Ramos (cell line): ENCODE measurements around the gene PTGER3.

ENCODE experiments used
- in situ Hi-C: fragments of 300-500 bp; cut with MboI; formaldehyde crosslinking; loops from one replicate; pipeline ENCODE4 v1.14.3; 2022; ENCODE audit warnings: low sequenced_read_pairs; ENCODE audit not compliant: unreplicated experiment

PTGER3 gene

DNA sequence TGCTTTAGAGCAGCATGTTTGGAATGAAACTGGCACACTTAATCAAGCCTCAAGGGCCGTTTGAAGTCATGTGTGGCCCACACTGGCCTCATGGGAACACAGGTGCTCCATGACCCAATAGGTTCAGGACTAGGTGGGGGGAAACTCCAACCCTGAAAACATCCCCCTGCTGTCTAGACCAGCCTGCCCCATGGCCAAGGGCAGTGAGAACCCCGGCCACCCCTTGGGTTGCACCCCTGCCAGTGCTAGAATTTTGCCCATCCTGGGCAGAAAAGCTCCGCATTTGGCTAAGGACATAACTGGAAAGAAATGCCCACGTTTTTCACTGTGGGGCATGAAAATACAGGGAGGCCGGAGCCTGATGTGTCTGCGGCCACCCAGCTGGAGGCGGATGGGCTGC is 6.1 kb upstream of the PTGER3 start:
- in situ Hi-C loops = no loop called here

DNA sequence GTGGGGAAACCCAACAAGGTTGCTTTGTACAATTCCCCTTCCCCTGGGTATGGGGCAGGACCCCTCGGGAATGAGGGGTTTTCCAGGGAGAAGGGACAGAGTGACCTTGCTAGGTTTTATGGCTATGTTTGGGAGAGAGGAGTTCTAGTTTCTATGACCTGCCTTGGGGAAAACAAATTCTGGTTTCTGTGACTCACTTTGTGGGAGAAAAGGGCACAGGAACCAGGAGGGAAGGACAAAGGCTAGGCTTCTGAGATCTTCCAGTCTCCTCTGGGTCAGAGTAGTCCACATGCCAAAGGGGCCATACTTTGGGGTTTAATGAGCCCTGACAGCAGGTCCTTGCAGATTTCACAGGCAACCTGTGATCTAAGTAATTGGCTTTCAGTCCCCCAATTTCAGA is 5.5 kb upstream of the PTGER3 start:
- in situ Hi-C loops = no loop called here

DNA sequence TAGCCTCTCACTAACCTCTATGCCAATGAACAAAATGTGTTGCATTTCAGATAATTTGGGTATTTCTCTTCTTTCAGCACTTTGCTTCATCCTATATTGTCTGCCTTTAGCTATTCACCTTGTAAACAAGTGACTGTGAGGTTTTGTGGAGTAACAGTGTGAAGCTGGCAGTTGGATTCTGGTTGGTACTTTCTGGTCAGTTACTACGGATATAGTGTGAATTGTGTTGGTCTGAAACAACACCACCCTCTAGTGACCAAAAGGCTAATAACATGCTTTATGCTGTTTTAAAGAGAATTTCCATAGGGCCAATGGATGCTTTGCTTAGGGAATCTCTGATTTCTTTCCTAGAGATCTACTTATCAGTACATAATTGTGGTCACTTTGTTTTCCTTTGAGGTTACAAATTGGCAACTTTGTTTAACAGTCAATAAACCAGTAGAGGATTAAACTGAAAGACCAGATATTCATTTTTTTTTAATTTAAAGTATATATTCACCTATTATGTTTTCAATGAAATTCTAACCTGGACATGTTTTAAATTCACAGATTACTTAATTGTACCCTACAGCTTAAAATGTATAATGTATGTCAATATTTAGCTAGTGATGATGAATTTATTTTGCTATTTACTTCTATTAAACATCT is 2.5 kb upstream of the PTGER3 start:
- in situ Hi-C loops = loop anchor here (10.0 kb wide), 2 partner anchors 365 to 525 kb away; no protein-coding TSS in a partner anchor

DNA sequence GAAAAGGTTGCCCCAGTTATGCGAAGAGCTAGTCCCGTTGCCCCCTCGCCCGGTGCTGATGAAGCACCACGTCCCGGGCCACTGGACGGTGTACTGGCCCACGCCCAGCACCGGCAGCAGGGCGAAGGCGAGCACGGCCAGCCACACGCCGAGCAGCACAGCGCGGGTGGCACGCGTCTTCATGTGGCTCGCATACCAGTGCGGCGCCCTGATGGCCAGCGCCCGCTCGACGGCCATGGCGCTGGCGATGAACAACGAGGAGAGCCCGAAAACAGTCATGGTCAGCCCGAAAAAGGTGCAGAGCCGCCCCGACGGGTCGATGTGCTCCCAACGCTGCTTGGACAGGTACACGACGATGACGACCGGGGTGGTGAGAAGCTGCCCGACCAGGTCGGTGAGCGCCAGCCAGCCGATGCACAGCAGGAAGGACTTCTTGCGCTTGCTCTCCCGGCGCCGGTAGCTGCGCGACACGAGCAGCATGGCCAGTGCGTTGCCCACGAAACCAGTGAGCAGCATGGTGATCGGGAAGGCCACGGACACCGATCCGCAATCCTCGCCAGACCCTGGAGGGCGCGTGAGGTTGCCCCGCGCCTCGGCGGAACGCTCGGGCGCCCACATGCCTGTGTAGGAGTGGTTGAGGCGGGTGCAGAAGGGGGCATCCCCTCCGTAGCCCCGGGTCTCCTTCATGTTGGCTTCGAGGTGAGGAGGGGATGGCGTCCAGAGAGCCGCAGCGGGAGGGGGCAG is 553 bp downstream of the PTGER3 start:
- in situ Hi-C loops = loop anchor here (10.0 kb wide), 2 partner anchors 362 to 522 kb away; no protein-coding TSS in a partner anchor

DNA sequence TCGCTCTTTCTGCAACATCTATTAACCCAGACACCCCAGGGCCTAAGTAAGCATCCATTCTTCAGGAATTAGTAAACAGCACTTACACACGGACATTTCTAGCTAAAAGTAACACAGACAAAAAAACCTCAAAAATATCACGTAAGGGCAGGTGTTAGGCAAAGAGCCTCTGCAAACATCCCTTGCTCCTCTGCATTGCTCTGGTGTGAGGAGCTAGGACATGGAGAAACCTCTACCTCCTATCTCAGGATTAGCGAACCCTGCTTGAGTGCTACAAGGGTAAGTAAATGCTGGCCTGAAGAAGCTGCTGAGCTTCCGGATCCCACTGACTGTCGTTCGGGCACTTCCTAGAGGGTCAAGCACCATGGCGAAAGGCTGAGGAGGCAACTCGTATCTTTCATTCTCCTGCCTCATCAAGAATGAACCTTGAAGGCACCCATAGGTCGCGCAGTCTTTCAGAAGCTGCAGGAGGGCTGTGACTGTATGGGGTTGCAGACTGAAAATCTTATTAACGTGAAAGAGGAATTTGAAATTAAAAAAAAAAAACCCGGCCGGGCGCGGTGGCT is 2.1 kb downstream of the PTGER3 start:
- in situ Hi-C loops = loop anchor here (10.0 kb wide), 2 partner anchors 361 to 521 kb away; no protein-coding TSS in a partner anchor

DNA sequence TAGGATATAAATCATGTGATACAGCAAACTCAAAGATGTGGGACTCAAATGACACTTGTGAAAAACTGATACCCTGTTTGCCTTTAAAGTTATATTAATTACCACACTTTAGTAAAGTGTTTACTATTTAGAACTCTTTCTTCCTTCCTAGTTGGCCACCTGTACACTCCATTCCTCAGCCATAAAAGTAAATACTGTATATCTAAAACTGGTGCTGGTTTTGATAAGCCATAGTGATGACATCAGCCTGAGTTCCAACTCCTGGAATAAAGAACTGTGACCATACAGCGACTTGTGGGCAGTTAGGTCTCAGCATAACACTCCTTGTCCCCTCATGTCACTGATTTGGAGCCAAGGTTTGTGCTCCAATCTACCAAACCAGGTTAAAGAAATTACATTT is 2.8 kb downstream of the PTGER3 start:
- in situ Hi-C loops = loop anchor here (10.0 kb wide), 2 partner anchors 360 to 520 kb away; no protein-coding TSS in a partner anchor

DNA sequence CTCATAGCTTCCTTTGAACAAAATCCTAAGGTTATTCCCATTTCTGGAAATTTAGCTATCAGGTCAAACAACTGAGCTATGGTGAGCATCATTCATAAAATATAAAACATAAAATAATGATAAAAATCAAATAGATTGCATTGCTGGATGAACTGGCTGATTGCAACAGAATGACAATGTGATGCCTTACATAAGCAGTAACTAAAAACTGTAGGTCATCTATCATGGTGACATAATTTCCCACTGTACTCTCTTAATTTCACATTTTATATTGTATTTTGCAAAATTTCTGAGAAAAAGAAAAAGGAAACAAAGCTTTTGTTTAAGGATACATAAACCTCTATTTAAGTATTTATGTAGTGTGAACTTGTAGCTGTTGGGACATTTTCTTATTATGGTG is 4.6 kb downstream of the PTGER3 start:
- in situ Hi-C loops = loop anchor here (10.0 kb wide), 2 partner anchors 358 to 518 kb away; no protein-coding TSS in a partner anchor

DNA sequence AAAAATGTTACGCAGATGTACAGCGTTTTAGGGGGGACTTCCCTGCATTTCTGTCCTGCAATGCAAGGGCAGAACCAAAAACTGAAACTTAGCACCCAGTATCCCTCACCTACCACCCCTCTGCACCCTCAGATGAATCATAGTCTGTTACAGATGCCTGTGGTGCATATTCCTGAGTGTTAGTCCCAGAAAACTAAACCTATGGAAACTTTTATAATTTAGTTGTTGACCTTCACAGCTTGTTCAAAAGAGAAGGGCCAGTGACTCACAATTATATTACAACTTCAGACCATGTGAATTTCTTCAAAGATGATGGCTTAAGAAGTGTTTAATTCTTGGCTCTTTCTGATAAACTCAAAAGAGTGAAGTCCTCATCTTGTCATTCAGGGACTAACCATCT is 5.8 kb downstream of the PTGER3 start:
- in situ Hi-C loops = loop anchor here (10.0 kb wide), 2 partner anchors 357 to 517 kb away; no protein-coding TSS in a partner anchor

DNA sequence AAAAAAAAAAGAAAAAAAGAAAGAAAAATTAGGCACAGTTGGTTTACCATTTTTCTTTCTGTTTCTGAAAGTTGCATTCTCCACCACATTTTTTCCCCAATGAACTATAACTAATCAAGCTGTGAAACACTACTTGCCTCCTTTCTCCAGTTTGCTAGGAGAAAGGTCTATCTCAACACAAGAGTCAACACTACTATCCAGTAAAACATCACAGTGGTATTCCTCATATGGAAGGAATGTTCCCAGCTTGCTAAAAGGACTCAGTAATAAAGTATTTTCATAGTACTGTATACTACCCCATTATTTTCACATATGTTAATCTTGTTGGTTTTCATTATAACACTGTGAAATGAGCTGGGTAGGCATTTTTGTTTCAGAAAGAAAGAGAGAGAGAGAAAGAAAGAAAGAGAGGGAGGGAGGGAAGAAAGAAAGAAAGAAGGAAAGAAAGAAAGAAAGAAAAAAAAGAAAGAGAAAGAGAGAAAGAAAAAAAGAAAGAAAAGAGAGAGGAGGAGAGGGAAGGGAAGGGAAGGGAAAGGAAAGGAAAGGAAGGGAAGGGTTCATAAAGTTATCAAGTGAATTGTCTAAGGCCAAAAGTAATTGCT is 7.9 kb downstream of the PTGER3 start:
- in situ Hi-C loops = loop anchor here (10.0 kb wide), 2 partner anchors 355 to 515 kb away; no protein-coding TSS in a partner anchor

DNA sequence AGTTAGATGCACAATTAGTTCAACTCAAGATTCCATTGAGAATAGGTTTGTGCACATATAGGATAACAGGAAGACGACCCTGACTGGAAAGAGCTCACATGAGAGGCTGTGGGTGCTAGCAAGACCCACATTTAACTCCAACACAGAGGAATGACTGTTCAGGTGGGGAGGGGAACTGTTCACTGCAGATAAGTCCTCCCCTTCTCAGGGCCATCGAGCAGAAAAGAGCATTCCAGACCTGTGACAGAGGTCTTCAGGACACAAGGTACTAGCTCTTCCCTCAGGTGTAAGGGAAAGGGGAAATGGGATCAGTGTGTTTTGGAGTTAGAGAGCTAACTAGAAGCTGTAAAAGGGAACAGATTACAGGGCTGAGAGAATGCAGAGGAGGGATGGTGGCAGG is 8.7 kb downstream of the PTGER3 start:
- in situ Hi-C loops = no loop called here

DNA sequence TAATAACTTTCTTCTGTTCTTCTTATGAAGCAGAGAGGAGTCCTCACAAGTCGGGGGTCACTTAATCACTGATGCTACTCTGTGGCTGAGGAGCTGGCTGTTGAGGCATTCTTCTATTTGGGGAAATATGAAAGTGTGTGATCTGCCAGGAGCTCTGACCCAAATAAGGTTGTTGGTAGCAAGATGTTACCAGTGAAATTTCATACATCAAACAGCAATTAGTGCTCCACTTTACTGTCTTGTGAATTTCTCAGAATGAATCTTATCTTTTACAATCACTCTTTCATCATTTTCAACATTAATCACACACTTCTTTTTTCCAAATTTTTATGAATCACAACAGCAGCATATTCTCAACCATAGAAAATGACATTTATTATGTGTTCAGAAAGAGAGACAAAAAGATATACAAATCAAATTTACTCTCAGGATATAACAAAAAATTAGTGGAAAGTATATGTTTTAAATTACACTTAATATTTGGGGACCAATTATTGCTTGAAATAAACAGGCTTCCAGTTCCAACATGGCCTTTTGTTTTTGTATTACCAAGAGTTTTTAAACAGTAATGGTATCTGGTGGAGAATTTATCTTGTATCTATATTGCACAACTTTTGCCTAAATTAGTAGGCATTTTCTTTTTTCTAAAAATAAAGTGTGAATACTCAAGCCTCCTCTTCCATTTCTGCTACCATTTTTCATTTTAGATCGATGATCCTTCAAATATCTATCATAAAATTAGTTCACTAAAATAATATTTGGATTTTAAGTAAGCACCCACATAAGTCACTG is 9.6 kb downstream of the PTGER3 start:
- in situ Hi-C loops = no loop called here

DNA sequence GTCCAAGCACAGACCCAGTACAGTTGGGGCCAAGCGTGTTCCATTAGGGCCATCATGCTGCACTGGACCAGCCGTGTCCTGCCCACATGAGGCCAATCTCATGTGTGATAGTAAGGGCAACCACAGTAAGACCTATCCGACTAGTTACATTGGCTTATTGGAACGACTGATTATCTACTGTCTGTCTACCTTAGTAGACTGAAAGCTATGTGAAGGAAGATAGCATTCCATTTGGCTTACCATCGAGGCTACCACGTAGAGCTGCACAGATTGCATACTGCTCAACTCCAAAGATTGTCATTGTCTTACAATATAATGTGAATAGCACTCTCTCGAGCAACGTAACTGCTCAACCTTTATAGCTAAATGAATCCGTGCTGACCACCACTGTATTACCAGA is 10.6 kb downstream of the PTGER3 start:
- in situ Hi-C loops = no loop called here

DNA sequence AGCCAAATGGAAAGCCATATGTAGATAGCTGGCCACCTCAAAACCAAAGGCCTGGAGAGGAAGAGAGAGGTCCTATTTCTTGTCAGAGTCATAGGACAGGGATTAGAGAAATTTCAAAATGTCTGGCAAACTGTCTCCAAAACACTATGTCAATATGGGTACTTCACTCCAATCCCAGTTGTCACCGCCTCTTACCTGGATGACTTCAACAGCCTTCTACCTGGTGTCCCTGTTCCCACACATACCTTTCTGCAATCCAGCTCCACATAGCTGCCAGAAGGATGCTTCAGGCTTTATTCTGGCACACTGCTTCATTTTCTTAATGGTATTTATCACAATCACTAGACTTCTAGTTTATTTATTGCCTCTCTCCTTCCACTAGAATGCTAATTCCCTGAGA is 14.5 kb downstream of the PTGER3 start:
- in situ Hi-C loops = no loop called here

DNA sequence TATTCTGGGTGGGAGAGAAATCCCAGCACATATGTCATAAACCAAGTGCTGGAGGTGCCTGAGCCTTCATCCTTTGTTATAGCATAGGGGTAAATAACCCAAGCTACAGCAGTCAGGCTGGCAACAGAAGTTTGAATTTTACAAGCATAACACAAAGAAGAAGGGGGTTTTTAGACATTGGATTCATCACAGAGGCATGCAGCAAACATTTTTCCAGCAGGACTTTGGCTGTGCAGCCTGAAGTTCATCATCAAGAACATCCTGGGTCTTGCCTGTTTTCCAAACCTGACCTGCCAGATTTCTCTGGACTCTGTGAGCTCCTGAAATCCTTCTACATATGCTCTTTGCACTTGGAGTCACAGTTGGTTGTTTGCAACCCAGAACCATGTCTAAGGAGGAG is 16.2 kb downstream of the PTGER3 start:
- in situ Hi-C loops = no loop called here

DNA sequence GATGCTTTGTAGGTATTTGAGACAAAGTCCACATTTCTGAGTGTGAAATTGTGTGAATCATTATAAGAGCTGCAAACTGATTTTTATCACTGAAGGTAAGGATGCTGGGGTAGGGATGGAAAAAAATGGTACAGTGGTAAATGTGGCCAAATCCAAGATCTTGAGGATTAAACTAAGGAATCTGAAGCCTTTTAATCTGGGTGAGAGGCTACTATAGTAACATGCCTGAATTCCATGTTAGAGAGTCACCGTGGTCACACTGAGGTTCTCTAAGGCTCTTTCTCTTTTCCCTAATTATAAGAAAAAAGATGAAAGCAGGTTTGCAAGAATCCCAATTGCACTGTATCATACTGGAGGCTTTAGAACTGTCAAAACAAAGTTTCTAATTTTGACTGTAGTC is 17.6 kb downstream of the PTGER3 start:
- in situ Hi-C loops = no loop called here

DNA sequence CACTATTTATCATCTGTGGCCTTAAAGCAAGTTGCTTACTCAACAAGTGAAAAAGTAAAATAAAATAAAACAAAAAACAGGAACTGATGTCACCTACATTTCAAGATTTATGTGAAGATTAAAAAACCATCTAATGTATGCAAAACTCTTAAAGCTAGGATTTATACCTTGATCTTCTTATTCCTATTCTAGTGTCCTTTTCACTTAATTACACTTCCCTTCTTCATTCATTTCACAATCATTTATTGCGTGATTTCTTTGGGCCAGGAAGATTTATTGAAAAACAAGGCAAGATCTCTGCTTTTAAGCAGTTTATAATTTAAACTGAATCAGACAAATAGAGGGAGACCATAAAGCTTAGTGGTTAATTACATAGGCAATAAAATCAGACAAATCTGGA is 18.6 kb downstream of the PTGER3 start:
- in situ Hi-C loops = no loop called here

DNA sequence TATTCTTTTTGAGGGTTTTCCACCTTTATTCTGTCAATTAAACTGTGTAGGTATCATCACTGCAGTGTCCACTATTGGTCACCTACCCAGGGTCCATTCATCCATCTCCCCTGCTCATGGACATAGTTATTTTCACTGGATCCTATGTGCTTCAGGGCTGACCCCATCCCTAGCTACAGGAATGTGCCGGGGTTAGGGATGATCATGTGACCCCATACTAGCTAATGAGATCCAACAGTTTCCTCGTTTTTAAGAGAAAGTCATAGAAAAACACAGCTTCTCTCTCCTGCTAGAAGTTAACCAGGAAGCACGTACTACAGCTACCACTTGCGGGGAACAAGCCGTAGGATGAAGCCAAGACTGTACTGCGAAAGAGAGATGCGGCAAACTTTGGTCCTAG is 19.6 kb downstream of the PTGER3 start:
- in situ Hi-C loops = no loop called here

DNA sequence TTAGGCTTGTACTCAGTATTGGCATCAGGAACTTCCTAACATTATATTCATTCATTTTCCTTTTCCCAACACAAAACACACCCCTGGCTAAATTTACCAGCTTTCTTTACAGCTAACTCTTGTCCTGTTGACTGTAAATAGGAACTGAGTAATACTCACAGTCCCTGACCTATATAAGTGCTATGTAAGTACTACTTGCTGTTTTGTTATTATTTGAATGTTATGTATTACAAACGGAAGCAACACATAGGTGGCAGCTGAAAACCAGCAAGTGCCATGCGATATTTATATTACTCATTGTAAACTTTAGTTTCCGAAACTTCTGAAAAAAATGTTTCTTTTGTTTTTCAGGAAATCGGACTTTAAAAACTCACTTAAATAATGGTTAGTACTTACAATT is 21.5 kb downstream of the PTGER3 start:
- in situ Hi-C loops = no loop called here

DNA sequence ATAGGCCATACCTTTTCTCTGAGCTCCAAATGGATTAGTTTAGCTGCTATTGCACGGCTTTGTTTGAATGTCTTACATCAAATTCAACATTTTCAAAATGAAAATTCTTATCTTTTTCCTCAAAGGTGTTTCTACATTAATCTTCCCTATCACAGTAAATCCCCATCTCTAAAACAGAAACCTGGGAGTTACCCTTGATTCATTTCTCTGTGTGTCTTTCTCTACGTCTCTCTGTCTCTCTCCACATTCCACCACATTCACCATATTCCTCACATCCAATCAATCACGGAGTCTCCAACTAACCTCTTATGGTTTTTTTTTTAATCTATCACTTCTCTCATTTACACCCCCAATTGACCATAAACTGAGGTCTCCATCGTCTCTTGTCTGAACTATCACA is 24.1 kb downstream of the PTGER3 start:
- in situ Hi-C loops = no loop called here
